Measurements from ENCODE around the gene PIP5K1B. TPM values are rescaled to one million over a fixed set of nuclear protein-coding genes. Genes with fewer than 3 reads are reported as not detected.

PIP5K1B gene
- total and polyA plus RNA-seq, 10 of the 15 experiments (the other 5 are each of a cell fraction or from before 2014, with no cell fraction given) = 6.8 to 16.3 (median 10.6) TPM

DNA sequence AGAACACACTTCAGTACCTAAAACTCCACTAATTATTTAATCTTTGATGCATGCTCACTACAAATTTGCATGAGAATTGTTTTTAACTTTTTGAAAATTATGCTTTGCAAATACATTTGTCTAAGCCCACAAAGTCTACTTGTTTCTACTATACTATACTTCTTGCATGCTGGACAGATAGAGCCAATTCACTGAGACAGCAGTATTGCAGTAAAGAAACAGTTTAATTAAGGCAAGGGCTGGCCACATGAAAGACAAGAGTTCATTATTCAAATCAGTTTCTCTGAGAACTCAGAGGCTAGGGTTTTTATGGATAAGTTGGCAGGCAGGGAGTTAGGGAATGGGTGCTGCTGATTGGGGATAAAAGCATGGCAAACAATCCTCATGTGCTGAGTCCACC lies 324.5 kb downstream of the PIP5K1B start (continued):
- TF ChIP-seq, protein P1, sequence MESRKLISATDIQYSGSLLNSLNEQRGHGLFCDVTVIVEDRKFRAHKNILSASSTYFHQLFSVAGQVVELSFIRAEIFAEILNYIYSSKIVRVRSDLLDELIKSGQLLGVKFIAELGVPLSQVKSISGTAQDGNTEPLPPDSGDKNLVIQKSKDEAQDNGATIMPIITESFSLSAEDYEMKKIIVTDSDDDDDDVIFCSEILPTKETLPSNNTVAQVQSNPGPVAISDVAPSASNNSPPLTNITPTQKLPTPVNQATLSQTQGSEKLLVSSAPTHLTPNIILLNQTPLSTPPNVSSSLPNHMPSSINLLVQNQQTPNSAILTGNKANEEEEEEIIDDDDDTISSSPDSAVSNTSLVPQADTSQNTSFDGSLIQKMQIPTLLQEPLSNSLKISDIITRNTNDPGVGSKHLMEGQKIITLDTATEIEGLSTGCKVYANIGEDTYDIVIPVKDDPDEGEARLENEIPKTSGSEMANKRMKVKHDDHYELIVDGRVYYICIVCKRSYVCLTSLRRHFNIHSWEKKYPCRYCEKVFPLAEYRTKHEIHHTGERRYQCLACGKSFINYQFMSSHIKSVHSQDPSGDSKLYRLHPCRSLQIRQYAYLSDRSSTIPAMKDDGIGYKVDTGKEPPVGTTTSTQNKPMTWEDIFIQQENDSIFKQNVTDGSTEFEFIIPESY (IDR thresholded peaks at IDR 0.05) = no peak
- TF ChIP-seq RBBP5 (conservative IDR thresholded peaks at IDR 0.05) = no peak
- no peak for TF ChIP-seq ZBTB11 (CRISPR knock-in tag; IDR thresholded peaks at IDR 0.05)
- TF ChIP-seq KLF5 (IDR thresholded peaks at IDR 0.05; ENCODE audit: partially characterized antibody) = no peak
- TF ChIP-seq SMAD1 (IDR thresholded peaks at IDR 0.05; ENCODE audit: low read depth, partially characterized antibody) = no peak
- no peak for TF ChIP-seq FOS (IDR thresholded peaks at IDR 0.05; ENCODE audit: borderline replicate concordance, extremely low read depth, insufficient read length)
- TF ChIP-seq CHD2 (IDR thresholded peaks at IDR 0.05; ENCODE audit: borderline replicate concordance, low read depth, low read length) = no peak
- TF ChIP-seq CBX5 (IDR thresholded peaks at IDR 0.05; ENCODE audit: low read depth) = no peak
- no peak for TF ChIP-seq TAF1 (IDR thresholded peaks at IDR 0.05; ENCODE audit: borderline replicate concordance, low read depth, low read length)
